GM18873 (cell line): ENCODE data around the gene IDI2.

ENCODE experiments used
- ATAC-seq: cut with Tn5 transposase; IDR thresholded peaks from one replicate; pipeline ENCODE4 v1.9.1; 2021; ENCODE audit warnings: mild to moderate bottlenecking, moderate library complexity, moderate number of reproducible peaks; ENCODE audit not compliant: unreplicated experiment, low FRiP score

Gene IDI2

DNA sequence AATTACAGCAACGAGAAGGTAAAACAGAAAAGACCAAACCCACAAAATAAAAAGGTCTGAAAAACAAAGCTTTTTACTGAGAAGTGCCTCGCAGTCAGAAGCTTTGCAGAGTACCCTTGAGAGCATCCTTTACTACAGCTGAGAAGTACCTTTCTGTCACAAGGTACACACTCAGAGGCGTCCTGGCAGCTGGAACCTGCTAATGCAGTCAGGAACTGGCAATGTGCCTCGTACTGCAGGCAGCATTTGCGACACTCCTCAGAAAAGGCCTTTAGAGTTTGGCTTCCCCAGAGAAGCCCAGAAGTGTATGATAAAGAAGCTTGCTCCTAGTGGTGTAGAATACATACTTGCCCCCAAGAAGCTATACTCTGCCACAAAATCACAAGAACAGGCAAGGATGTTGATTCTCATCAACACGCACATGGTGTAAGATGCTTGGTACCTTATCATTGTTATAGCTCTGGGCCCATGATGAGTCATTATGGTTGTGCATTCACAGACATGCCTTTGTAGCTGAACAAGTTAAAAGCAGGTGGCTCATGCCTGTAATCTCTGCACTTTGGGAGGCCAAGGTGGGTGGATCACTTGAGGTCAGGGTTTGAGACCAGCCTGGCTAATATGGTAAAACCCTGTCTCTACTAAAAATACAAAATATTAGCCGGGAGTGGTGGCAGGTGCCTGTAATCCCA, 39.4 kb downstream of the IDI2 start:
- no peak for ATAC-seq

DNA sequence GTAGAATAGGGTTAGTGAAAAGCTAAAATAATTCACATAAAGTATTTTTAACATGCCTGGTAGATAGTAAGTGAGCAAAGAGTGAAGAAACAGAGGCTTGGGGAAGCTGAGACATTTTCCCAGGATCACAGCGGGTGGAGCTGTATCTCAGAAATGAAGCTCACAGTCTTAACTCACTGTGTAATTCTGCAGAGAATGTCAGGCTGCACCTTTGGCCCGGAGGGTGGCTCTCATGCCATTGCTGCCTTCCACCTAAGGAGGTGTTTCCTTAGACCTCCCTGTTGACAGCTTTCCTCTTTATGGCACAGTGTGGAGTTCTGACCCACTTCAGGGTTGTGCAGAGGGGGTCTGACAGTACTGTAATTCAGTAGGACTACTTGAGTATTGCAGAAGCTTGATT, 40.3 kb downstream of the IDI2 start:
- ATAC-seq: no peak

DNA sequence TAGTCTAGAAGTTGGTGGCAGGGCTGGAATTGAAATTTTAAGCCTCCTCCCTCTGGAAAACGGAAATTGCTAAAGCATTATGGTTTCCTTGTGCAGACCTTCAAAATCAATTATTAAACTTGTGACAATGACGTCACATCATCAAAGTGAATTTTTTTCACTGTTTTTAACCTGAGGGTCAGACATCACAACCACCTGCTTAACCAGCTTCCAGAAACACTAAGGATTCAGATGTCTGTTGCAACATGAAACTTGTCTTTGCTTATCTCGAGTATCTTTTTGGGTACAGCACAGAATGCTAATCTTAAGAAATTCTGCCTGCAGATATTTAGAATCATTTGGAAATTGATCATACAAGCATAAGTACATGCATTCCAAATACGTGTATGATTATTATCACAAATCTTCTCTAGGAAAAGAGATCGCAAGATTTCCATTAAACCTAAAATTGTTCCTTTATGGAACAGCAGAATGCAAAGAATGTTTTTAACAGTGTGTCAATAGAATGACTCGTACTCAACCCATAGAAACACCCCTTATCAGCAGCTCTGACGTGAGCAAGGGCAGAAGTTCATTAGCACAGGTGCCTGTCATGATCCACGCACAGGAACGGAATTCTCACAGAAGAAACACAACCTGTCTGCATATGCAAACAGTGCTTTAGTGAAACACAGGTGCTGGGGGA, 41.5 kb downstream of the IDI2 start:
- ATAC-seq: no peak

DNA sequence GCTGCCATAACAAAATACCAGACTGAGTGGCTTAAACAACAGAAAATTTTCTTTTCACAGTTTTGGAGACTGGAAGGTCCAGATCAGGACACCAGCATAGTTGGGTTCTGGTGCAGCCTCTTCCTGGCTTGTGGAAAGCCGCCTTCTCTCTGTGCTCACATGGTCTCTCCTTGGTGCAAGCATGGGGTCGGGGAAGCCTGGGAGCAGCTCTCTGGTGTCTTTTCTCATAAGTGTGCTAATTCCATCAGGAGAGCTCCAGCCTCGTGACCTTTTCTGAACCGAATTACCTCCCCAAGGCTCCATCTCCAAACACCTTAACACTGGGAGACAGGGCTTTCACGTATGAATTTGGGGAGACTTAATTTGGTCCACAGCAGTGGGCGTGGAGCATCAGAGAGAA, 42.3 kb downstream of the IDI2 start:
- ATAC-seq: no peak

DNA sequence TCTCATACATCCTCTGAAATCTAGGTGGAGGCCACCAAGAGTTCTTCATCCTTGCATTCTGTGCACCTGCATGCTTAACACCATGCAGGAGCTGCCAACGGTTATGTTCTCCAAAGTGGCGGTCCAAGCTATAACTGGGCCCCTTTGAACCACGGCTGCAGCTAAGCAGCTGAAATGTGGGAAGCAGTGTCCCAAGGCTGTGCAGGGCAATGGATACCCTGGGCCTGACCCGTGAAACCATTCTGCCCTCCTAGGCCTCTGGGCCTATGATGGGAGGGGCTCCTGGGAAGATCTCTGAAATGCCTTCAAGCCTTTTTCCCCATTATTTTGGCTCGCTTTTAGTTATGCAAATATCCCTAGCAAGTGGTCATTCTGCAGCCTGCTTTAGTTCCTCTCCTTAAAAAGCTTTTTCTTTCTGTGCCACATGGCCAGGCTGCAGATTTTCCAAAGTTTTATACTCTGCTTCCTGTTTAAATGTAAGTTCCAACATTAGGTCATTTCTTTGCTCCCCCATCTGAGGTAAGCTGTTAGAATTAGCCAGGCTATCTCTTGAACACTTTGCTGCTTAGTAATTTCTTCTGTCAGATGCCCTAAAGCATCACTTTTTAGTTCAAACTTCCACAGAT, 45.1 kb downstream of the IDI2 start:
- ATAC-seq: no peak

DNA sequence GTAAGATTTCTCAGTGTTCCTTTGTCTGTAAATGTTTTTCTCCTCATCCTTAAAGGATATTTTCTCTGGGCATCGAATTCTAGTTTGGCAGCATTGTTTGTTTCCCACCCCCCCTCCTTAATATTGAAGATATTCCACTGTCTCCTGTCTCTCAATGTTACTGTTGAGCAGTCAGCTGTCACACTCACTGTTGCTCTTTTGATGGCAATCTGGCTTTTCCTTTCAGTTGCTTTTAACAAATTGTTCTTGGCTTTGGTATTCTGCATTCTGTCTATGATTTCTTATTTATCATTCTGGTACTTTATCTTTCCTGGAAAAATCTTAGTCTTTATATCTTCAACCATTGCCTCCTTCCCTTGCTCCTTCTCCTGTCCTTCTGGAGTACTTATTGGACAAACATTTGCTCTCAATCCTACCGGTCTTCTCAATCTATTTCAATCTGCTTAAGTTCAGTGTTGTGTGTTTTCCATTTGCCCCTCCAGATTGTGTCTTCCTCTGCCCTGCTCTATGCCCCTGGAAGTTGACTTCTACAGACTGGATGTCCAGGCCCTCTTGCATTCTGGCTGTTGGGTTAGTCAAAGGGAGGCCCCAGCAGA, 46.7 kb downstream of the IDI2 start:
- ATAC-seq: no peak

DNA sequence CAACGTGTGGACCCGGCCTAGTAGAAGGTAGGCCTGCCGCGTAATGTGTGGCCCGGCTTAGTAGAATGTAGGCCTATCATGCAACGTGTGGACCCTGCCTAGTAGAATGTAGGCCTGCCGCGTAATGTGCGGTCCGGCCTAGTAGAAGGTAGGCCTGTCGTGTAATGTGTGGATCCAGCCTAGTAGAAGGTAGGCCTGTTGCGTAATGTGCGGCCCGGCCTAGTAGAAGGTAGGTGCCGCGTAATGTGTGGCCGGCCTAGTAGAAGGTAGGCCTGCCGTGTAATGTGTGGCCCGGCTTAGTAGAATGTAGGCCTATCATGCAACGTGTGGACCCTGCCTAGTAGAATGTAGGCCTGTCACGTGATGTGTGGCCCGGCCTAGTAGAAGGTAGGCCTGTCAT, 49.3 kb downstream of the IDI2 start:
- ATAC-seq: no peak

DNA sequence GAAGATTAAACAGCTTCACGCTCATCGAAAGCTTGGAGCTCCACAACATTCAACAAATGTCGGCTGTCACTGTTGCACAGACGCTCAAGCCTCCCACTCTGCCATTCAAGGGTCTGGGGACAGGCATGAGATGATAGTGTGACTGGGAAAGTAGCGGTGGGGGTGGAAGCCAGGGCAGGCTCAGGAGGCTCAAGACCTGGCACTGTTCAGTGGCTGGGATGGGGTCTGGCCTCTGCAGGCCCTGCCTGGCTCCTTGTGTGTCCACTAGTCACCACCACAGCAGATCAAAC, 50.9 kb downstream of the IDI2 start:
- ATAC-seq: no peak

DNA sequence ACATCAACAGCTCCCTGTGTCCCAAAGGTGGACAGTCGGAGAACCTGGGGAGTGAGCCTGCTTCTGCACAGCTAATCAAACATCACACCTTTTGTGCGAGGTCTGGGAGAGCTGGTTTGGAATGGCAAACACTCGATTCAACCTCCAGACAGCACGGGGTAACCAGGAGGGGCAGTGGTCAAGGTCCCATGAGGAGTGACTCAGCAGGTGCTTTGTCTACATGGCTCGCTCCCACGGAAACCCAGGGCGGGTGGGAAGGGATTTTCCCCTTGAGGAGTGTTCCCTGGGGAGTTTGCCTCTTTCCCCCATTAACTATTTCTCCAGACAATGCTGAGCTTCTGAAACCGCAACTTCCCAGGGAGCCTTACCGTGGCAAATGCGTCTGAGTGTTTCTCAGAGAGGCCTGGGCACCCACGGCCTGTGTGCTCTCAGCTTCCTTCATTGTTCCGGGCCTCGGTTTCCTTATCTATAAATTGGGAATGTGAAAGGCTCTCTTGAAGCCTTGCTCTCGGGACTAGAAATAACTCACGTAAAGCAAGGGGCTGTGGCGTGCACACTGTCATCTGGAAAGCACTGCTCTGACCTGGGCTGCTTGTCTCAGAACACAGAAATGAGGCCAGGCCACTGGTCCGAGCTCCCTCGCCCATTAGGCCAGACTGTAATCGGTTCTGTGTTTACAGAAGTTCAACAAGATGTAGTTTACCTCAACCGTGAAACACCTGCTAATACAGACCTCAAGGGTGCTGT, 51.4 kb downstream of the IDI2 start:
- ATAC-seq: no peak

DNA sequence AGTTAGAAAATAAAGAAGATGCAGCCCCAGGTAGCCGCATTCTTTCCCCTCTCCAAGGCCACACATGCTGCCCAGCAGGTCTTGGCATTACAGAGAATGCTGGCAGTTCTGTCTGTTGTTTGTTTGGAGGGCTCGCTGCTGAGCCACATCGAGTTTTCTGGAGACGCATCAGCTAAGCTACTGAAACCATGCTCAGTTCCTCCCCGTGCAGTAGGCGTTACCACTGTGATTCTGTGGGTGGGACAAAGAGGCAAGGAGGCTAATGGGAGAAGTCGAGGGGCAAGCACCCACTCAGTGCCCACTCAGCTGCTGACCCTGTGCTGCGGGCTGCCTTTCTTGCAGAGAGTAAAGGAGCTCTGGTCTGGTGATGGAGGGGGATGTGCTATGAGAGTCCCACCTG, 52.9 kb downstream of the IDI2 start:
- ATAC-seq: no peak

DNA sequence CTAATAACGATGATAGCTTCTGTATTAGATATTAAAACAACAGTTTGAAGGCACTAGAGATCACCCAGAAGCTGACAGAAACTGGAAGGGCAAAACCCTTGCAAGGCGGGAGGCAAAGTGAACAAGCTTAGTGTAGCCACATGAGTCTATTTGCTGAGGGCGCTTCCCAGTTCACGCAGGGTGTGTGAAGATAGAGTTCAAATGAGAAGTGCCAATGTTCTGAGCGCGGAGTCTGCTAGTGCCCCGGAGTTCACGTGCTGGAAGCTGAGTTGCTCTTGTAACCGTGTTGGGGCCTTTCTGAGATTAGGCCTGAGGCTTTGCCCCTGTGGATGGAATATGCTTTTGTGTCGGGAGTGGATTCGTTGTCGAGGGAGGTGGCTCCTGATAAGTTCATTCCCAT, 54.0 kb downstream of the IDI2 start:
- no peak for ATAC-seq

DNA sequence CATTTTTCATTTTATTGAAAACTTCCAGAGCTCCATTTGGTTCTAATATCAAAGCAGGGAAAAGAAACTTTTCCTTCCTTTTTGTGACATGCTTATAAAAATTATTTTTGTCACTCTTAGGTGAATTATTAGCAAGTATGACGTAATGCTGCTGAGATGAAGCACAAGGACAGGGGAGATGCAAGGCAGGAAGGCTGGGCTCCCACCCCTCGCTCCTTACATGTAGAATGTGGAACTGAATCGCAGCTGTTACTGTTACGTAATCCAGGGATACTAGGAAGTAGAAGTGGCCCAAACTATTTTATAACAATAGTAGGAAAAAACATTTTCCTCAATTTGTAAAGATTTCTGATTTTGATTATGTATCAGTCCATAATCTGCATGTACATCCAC, 54.5 kb downstream of the IDI2 start:
- no peak for ATAC-seq

DNA sequence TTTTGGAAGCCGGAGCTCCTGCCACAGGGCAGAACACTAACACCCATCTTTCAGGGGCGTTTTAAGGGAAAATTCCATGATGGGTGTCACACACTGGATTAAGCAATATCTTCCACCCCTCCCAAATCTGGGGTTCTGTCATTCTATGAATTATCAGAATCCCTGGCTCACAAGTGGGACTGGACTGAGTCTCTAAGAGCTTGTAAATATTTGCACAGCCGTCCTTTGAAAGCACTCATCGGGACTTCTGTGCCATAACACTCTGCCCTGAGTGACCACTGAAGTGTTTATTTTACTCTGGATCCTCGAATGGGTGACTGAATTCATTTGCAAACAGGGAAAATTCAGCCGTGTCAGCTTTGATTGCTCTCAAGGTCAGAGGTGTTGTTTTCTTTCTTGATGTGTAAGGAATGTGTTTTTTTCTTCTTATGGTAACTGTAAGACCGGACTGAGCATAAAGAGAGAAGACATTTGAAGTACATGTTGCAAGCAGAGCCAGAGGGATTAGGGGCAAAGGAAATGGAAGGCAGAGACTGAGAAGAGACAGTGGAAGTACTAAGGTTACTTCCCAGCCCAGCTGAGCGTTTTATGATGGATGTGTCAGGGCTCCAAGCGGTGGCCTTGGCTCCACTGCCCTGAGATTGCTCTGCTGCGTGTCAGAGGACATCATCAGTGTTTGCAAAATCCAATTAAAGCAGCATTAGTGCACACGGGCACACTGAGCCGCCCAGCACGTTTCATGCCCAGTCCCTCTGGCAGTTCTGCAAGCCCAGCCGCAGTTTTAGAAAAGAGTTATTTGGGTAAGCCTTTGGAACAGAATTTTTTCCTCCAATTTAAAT, 55.1 kb downstream of the IDI2 start:
- no peak for ATAC-seq

DNA sequence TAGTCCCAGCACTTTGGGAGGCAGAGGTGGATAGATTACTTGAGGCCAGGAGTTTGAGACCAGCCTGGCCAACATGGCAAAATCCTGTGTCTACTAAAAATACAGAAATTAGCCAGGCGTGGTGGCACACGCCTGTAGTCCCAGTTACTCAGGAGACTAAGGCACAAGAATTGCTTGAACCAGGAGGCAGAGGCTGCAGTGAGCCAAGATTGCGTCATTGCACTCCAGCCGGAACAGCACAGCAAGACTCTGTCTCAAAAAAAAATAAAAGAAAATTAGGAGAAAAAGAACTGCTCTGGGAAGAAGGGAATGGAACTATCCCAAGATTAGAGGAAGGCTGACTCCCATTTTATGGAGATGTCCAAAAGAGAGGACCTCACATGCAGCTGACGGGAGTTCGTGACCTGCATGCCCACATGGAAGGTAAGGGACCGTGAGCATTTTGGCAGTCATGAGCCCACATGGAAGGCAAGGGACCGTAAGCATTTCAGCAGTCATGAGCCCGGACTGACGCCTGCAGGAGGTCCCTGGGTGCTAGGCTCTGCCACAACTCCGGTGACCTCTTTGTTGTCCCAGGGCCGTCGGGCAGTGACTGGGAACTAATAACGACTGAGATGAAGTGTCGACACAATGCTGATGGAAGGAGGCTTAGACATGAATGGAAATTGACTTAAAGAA, 56.0 kb downstream of the IDI2 start:
- ATAC-seq: no peak
